ENCODE results near the gene RAPGEF4.

- TF ChIP-seq POLR2A (IDR thresholded peaks at IDR 0.05; ENCODE audit: low read length) (no peak), GATA1 (IDR thresholded peaks at IDR 0.05; ENCODE audit: low read depth, low read length) (no peak)
Observed at GRCh38 chr2:172917716-172918115, 182.1 kb downstream of the RAPGEF4 start.

All from erythroblast (primary cell).